GM21423 (cell line): ENCODE data around the gene SH2B3.
"Not testable (repeated sequence)": the region's sequence is repeated elsewhere in the genome, so short reads cannot be mapped to it uniquely, and the experiment has no call there.

ENCODE experiments used
- ATAC-seq: cut with Tn5 transposase; IDR thresholded peaks from one replicate; pipeline ENCODE4 v1.9.1; 2021; ENCODE audit warnings: mild to moderate bottlenecking, moderate library complexity; ENCODE audit not compliant: unreplicated experiment

The SH2B3 gene

GRCh38 chr12:111457071-111457470 is 51.3 kb downstream of the SH2B3 start:
- ATAC-seq: no peak

GRCh38 chr12:111457577-111457976 is 51.9 kb downstream of the SH2B3 start:
- ATAC-seq: no peak

GRCh38 chr12:111458546-111459172 is 52.9 kb downstream of the SH2B3 start:
- ATAC-seq: no peak

- ATAC-seq: not testable (repeated sequence)
These were observed 54.4 kb downstream of the SH2B3 start for GRCh38 chr12:111460111-111460510.

GRCh38 chr12:111462210-111462769 is 56.6 kb downstream of the SH2B3 start:
- ATAC-seq: peak; percentile 53

- no peak for ATAC-seq
These were observed 61.6 kb downstream of the SH2B3 start for GRCh38 chr12:111467092-111467856.

- ATAC-seq: no peak
These were observed 62.1 kb downstream of the SH2B3 start for GRCh38 chr12:111467857-111468241.

GRCh38 chr12:111469401-111469800 is 63.7 kb downstream of the SH2B3 start:
- no peak for ATAC-seq

- ATAC-seq: no peak
These were observed 65.5 kb downstream of the SH2B3 start for GRCh38 chr12:111471236-111471635.

- ATAC-seq: no peak
These were observed 76.7 kb downstream of the SH2B3 start for GRCh38 chr12:111482462-111482861.

GRCh38 chr12:111488271-111488670 is 82.5 kb downstream of the SH2B3 start:
- no peak for ATAC-seq

- no peak for ATAC-seq
These were observed 83.1 kb downstream of the SH2B3 start for GRCh38 chr12:111488798-111489197.

- ATAC-seq: not testable (repeated sequence)
These were observed 87.3 kb downstream of the SH2B3 start for GRCh38 chr12:111492979-111493378.

GRCh38 chr12:111494676-111495075 is 89.0 kb downstream of the SH2B3 start:
- ATAC-seq: no peak
